HG03039 (cell line): ENCODE results near the gene DCLK2.

Experiments used
- ATAC-seq: cut with Tn5 transposase; IDR thresholded peaks from one replicate; pipeline ENCODE4 v1.9.1; 2021; ENCODE audit warnings: mild to moderate bottlenecking, moderate library complexity; ENCODE audit not compliant: unreplicated experiment

DCLK2 gene

GRCh38 chr4:150256841-150257730, 178.8 kb downstream of the DCLK2 start:
- no peak for ATAC-seq

- no peak for ATAC-seq
Measured at GRCh38 chr4:150258569-150258968, 180.3 kb downstream of the DCLK2 start.

GRCh38 chr4:150259861-150260567, 181.8 kb downstream of the DCLK2 start:
- ATAC-seq, result no peak

GRCh38 chr4:150261571-150261970, 183.3 kb downstream of the DCLK2 start:
- no peak for ATAC-seq

- ATAC-seq, result no peak
Measured at GRCh38 chr4:150262611-150263010, 184.4 kb downstream of the DCLK2 start.

- no peak for ATAC-seq
Measured at GRCh38 chr4:150264595-150265161, 186.4 kb downstream of the DCLK2 start.

- no peak for ATAC-seq
Measured at GRCh38 chr4:150265806-150266205, 187.6 kb downstream of the DCLK2 start.

- ATAC-seq, result no peak
Measured at GRCh38 chr4:150268444-150268843, 190.2 kb downstream of the DCLK2 start.

- ATAC-seq, result no peak
Measured at GRCh38 chr4:150278206-150278605, 200.0 kb downstream of the DCLK2 start.

- ATAC-seq, result no peak
Measured at GRCh38 chr4:150280081-150280895, 202.0 kb downstream of the DCLK2 start.

- no peak for ATAC-seq
Measured at GRCh38 chr4:150280975-150281374, 202.7 kb downstream of the DCLK2 start.

- no peak for ATAC-seq
Measured at GRCh38 chr4:150283689-150284088, 205.4 kb downstream of the DCLK2 start.

GRCh38 chr4:150286656-150287055, 208.4 kb downstream of the DCLK2 start:
- no peak for ATAC-seq

- no peak for ATAC-seq
Measured at GRCh38 chr4:150289198-150289597, 211.0 kb downstream of the DCLK2 start.

GRCh38 chr4:150289881-150290280, 211.6 kb downstream of the DCLK2 start:
- ATAC-seq, result no peak

- no peak for ATAC-seq
Measured at GRCh38 chr4:150297861-150298474, 219.7 kb downstream of the DCLK2 start.

- no peak for ATAC-seq
Measured at GRCh38 chr4:150299816-150300215, 221.6 kb downstream of the DCLK2 start.

GRCh38 chr4:150302553-150302952, 224.3 kb downstream of the DCLK2 start:
- no peak for ATAC-seq

- ATAC-seq, result no peak
Measured at GRCh38 chr4:150305995-150306394, 227.8 kb downstream of the DCLK2 start.

- ATAC-seq, result no peak
Measured at GRCh38 chr4:150306719-150307118, 228.5 kb downstream of the DCLK2 start.
